Transverse colon (tissue), 4 donors: ENCODE measurements around the gene MLLT10. TPM values are rescaled to one million over a fixed set of nuclear protein-coding genes. Genes with fewer than 3 reads are reported as not detected.
"Not testable (repeated sequence)": the region's sequence is repeated elsewhere in the genome, so short reads cannot be mapped to it uniquely, and the experiment has no call there.

ENCODE experiments used
- DNase-seq: peaks from one replicate; pipeline ENCODE4 v3.0.0-alpha.2; 2019
- H3K27ac ChIP-seq, 4 donors: fragments of 200-600 bp; sonication (generic); 2 replicates each; pipeline ENCODE4 v1.5.1; 2016 to 2018; ENCODE audit warnings: inconsistent platforms in 4 of 4
- H3K27me3 ChIP-seq: fragments of 200-600 bp; sonication (generic); 2 replicates; pipeline ENCODE4 v1.5.1; 2017; ENCODE audit warnings: inconsistent platforms
- H3K36me3 ChIP-seq, 4 donors: fragments of 200-600 bp; sonication (generic); 2 replicates each; pipeline ENCODE4 v1.5.1; 2017 to 2019; ENCODE audit warnings: inconsistent platforms in 4 of 4
- H3K4me1 ChIP-seq, 4 donors: fragments of 200-600 bp; sonication (generic); 2 replicates each; pipeline ENCODE4 v1.5.1; 2017 to 2020; ENCODE audit warnings: inconsistent platforms in 4 of 4
- H3K4me3 ChIP-seq, 4 donors: fragments of 200-600 bp; sonication (generic); 1 replicate in 1 of 4; 2 replicates in 3 of 4; pipeline versions ENCODE4 v1.5.1 to v1.6.1; 2017 to 2019; ENCODE audit warnings: inconsistent platforms in 4 of 4
- H3K9me3 ChIP-seq, 2 donors: fragments of 200-600 bp; sonication (generic); 2 replicates each; pipeline ENCODE4 v1.5.1; 2017 to 2019; ENCODE audit warnings: inconsistent platforms in 2 of 2
- CTCF ChIP-seq, 5 experiments: fragments of 200-600 bp in 3 of 5; fragments of 450-650 bp in 2 of 5; sonication (generic) in 3 of 5; IDR thresholded peaks; 1 replicate in 2 of 5; 2 replicates in 3 of 5; pipeline ENCODE4 v1.5.1; 2016 to 2017; ENCODE audit warnings: antibody characterized with exemption in 5 of 5, inconsistent platforms in 3 of 5, mild to moderate bottlenecking in 2 of 5, moderate library complexity in 1 of 5
- EP300 ChIP-seq: sonication (generic); formaldehyde crosslinking; IDR thresholded peaks from one replicate; pipeline ENCODE4 v1.6.1; 2017; ENCODE audit warnings: antibody characterized with exemption, low read depth
- POLR2A ChIP-seq: fragments of 450-650 bp; IDR thresholded peaks from one replicate; pipeline ENCODE4 v1.6.1; 2016; ENCODE audit warnings: antibody characterized with exemption, mild to moderate bottlenecking, moderate library complexity
- POLR2AphosphoS5 ChIP-seq, 3 donors: sonication (generic); formaldehyde crosslinking; IDR thresholded peaks; one replicate each; pipeline ENCODE4 v1.6.1; 2016; ENCODE audit warnings: antibody characterized with exemption in 3 of 3
- WGBS, 2 donors: methylation state at CpG; one replicate each; pipeline ENCODE4 v1.1.5; 2018; ENCODE audit warnings: low coverage in 1 of 2; 5-methylcytosine and 5-hydroxymethylcytosine counted together
- in situ Hi-C, 4 donors: fragments of 200-750 bp; cut with MboI; loops; one replicate each; pipeline versions ENCODE4 v1.15.0 to v1.15.1; 2017; ENCODE audit warnings: low sequenced_read_pairs in 3 of 4, low pct_ligation_motif_present in 1 of 4, low pct_unique_long_range_greater_than_20kb in 1 of 4
- intact Hi-C: fragments of 100-400 bp; cut with DNase I; formaldehyde crosslinking; loops from one replicate; pipeline ENCODE4 v1.15.1; 2023; ENCODE audit warnings: low total_unique reads
- total RNA-seq, 4 donors: library from RNA; depleted of rRNA; stranded (reverse); fragments of >200 nt; gene quantifications; one replicate each; pipeline ENCODE4 v1.1.0, GENCODE V29; 2016

Gene MLLT10
- total RNA-seq, 4 donors from 2014 or later = 12.0 to 43.0 (median 28.5) TPM

GRCh38 chr10:21607907-21608306, 73.9 kb downstream of the MLLT10 start:
- no peaks in the 10 kb centered on the region for H3K27me3 ChIP-seq
- in situ Hi-C loops (no loop called here), intact Hi-C loops (no loop called here)
- H3K4me3 ChIP-seq = no peak overlapping the region
- no peak for DNase-seq
- WGBS, 2 donors = 90 to 100% methylated on average over 1 to 2 of the region's 2 CpGs
- H3K9me3 ChIP-seq = peaks cover 0 to 10% of the 10 kb centered on the region in 2 donors
- TF ChIP-seq EP300 = no peak
- TF ChIP-seq POLR2A = no peak
- no peak for TF ChIP-seq POLR2AphosphoS5 (IDR thresholded peaks at IDR 0.05)
- TF ChIP-seq CTCF (IDR thresholded peaks at IDR 0.05) = no peak
- H3K4me1 ChIP-seq = no peaks in the 10 kb centered on the region
- H3K27ac ChIP-seq = no peak overlapping the region
- peaks cover 0 to 2% (median 0%) of the 10 kb centered on the region in 4 donors for H3K36me3 ChIP-seq

- intact Hi-C loops = no loop called here
- DNase-seq = no peak
- TF ChIP-seq EP300 (no peak), POLR2A (no peak), CTCF (IDR thresholded peaks at IDR 0.05) (no peak), POLR2AphosphoS5 (IDR thresholded peaks at IDR 0.05) (no peak)
- H3K36me3 ChIP-seq = peaks cover 0 to 9% (median 2%) of the 10 kb centered on the region in 4 donors
- H3K4me3 ChIP-seq = no peak overlapping the region
- in situ Hi-C loops = no loop called here
- no peaks in the 10 kb centered on the region for H3K27me3 ChIP-seq
- no peaks in the 10 kb centered on the region for H3K4me1 ChIP-seq
- no peak overlapping the region for H3K27ac ChIP-seq
- H3K9me3 ChIP-seq = no peaks in the 10 kb centered on the region
- WGBS, 2 donors = 83 to 89% methylated on average over 3 of the region's 3 CpGs
Observed at GRCh38 chr10:21614000-21614399, 80.0 kb downstream of the MLLT10 start.

- Histone ChIP-seq H3K4me1 (no peaks in the 10 kb centered on the region), H3K36me3 (peaks cover 0 to 9% (median 2%) of the 10 kb centered on the region in 4 donors), H3K27me3 (no peaks in the 10 kb centered on the region), H3K27ac (no peak overlapping the region), H3K9me3 (no peaks in the 10 kb centered on the region), H3K4me3 (no peak overlapping the region)
- in situ Hi-C loops (no loop called here), intact Hi-C loops (no loop called here)
- no peak for DNase-seq
- TF ChIP-seq POLR2A (no peak), EP300 (no peak), POLR2AphosphoS5 (IDR thresholded peaks at IDR 0.05) (no peak), CTCF (IDR thresholded peaks at IDR 0.05) (no peak)
- WGBS, 2 donors = 93 to 94% methylated on average over 3 of the region's 3 CpGs
Observed at GRCh38 chr10:21617267-21617666, 83.2 kb downstream of the MLLT10 start.

- no peaks in the 10 kb centered on the region for H3K9me3 ChIP-seq
- DNase-seq = no peak
- in situ Hi-C loops (no loop called here), intact Hi-C loops (no loop called here)
- H3K4me1 ChIP-seq = peaks cover 0 to 11% (median 2%) of the 10 kb centered on the region in 4 donors
- no peaks in the 10 kb centered on the region for H3K27me3 ChIP-seq
- no peak overlapping the region for H3K4me3 ChIP-seq
- 67 to 76% methylated on average over 1 of the region's 1 CpG for WGBS, 2 donors
- peaks cover 0 to 6% (median 0%) of the 10 kb centered on the region in 4 donors for H3K36me3 ChIP-seq
- H3K27ac ChIP-seq = no peak overlapping the region
- TF ChIP-seq POLR2AphosphoS5 (IDR thresholded peaks at IDR 0.05) = no peak
- TF ChIP-seq POLR2A = no peak
- no peak for TF ChIP-seq CTCF (IDR thresholded peaks at IDR 0.05)
- TF ChIP-seq EP300 = no peak
Observed at GRCh38 chr10:21623291-21623690, 89.3 kb downstream of the MLLT10 start.

- in situ Hi-C loops, H3K36me3 ChIP-seq, H3K4me3 ChIP-seq, H3K9me3 ChIP-seq, intact Hi-C loops, DNase-seq, H3K27me3 ChIP-seq, H3K27ac ChIP-seq: not testable (repeated sequence)
- WGBS, 2 donors = 96 to 98% methylated on average over 3 to 6 of the region's 6 CpGs
- H3K4me1 ChIP-seq = peaks cover 0 to 11% (median 2%) of the 10 kb centered on the region in 4 donors
Observed at GRCh38 chr10:21624421-21624820, 90.4 kb downstream of the MLLT10 start.
